ENCODE results near the gene KCNH1. TPM values are rescaled to one million over a fixed set of nuclear protein-coding genes. Genes with fewer than 3 reads are reported as not detected.

KCNH1 gene
- total and polyA plus RNA-seq, 2 experiments from 2014 or later = 0.71 to 1.8 TPM

DNA sequence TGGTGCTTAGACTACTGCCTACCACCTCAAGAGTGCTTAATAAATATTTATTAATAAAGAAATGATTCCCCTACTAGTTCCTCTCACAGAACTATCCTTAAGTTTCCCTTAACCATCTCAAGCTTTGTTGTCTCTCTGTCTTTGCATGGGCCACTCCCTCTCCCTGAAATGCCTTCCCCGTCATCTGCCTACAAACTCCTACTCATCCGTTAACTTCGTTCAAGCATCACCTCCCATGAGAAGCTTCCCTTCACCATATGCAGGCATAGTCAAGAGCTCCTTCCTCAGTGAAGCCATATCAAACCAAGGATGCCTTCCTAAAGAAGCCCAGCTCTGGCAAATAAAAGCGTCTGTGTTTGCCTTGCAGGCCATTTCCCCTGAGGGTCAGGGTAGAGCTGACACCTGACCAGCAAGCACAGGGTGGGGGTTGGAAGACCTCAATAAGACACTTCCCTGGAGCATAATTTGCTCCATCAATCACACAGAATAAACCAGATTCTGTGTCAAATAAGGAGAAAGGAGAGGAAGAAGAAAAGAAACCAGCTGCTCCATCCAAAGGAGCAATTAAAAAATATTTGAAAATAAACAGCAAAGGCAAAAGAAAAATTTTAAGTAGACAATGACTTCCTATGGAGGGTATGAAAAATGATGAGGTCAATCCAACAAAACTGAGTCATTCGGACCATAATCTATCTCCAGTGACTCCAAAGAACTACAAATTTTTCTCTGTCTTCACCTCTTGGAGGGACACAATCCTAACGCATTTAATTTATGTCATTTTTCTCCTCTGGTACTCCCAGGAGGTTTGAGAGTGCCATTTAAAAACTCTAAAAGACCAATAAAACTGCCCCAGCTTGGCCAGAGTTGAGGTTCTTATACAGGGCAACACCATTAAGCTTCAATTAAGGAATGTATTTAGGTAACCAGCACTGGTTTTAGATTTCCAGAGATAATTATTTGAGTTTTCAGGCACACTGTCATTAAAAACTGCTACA, 303.6 kb downstream of the KCNH1 start:
- no peak overlapping the region for H3K27ac ChIP-seq
- no peaks in the 10 kb centered on the region for H4K20me1 ChIP-seq (ENCODE audit: insufficient read depth)
- H2AFZ ChIP-seq = no peak overlapping the region
- no peaks in the 10 kb centered on the region for H3F3A ChIP-seq (ENCODE audit: insufficient read depth)
- no peaks in the 10 kb centered on the region for H3K27me3 ChIP-seq (replicated peaks; ENCODE audit: insufficient read depth)
- no peak overlapping the region for H3K9ac ChIP-seq
- no peak overlapping the region for H3K4me3 ChIP-seq
- no peaks in the 10 kb centered on the region for H3K4me1 ChIP-seq (ENCODE audit: insufficient read depth)
- H3K79me2 ChIP-seq (ENCODE audit: insufficient read depth) = no peaks in the 10 kb centered on the region
- no peaks in the 10 kb centered on the region for H3K9me3 ChIP-seq (ENCODE audit: low read depth)
- H3K4me2 ChIP-seq (ENCODE audit: unreplicated experiment) = no peak overlapping the region
- DNase-seq = no peak
- 37 to 39% methylated on average over 6 of the region's 6 CpGs for WGBS, 2 experiments (ENCODE audit: low coverage in 1 of 2, low lambda C conversion rate in 2 of 2, missing lambda C conversion rate in 2 of 2)
- no peaks in the 10 kb centered on the region for H3K36me3 ChIP-seq (ENCODE audit: low read depth)
- TF ChIP-seq EZH2 (IDR thresholded peaks at IDR 0.05; ENCODE audit: insufficient read depth, poor library complexity, severe bottlenecking) = no peak
- TF ChIP-seq EZH2phosphoT487 (IDR thresholded peaks at IDR 0.05; ENCODE audit: insufficient read depth, low read depth) = no peak
- in situ Hi-C loops (cut with MboI) = no loop called here
- H3K9me2 ChIP-seq (ENCODE audit: insufficient read depth) = no peaks in the 10 kb centered on the region

DNA sequence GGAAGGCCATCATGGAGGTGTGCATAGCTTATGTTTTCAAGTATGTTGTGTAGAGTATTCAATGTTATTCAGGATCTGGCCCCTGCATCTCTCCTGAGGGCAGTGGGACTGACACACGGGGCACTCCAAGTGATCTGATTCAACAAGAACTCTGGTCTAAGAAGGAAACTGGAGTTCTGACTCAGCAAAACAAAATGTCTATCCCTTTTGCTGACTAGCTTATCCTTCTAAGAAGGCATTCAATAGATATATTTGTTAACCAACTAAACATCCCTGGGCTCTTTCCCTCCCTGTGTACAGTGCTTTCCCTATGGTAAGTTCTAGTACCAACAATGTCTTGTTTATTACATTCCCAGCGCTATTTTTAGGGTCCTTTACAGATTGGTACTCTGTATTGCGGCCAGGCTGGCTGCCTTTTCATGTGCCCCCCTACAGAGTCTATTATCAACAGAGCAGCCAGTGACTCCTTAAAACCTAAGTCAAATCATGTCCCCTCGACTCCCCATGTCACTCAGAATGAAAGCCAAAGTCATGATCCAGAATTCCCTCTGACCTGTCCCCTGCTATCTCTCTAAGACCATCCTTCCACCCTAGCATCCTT, 304.9 kb downstream of the KCNH1 start:
- Histone ChIP-seq H3K9ac (no peak overlapping the region), H3K4me3 (no peak overlapping the region), H3F3A (ENCODE audit: insufficient read depth) (no peaks in the 10 kb centered on the region), H3K79me2 (ENCODE audit: insufficient read depth) (no peaks in the 10 kb centered on the region), H3K9me2 (ENCODE audit: insufficient read depth) (no peaks in the 10 kb centered on the region), H2AFZ (no peak overlapping the region), H3K27ac (no peak overlapping the region), H3K4me1 (ENCODE audit: insufficient read depth) (no peaks in the 10 kb centered on the region), H3K27me3 (replicated peaks; ENCODE audit: insufficient read depth) (no peaks in the 10 kb centered on the region), H4K20me1 (ENCODE audit: insufficient read depth) (no peaks in the 10 kb centered on the region), H3K4me2 (ENCODE audit: unreplicated experiment) (no peak overlapping the region), H3K9me3 (ENCODE audit: low read depth) (no peaks in the 10 kb centered on the region), H3K36me3 (ENCODE audit: low read depth) (no peaks in the 10 kb centered on the region)
- TF ChIP-seq EZH2phosphoT487 (IDR thresholded peaks at IDR 0.05; ENCODE audit: insufficient read depth, low read depth) (no peak), EZH2 (IDR thresholded peaks at IDR 0.05; ENCODE audit: insufficient read depth, poor library complexity, severe bottlenecking) (no peak)
- 29 to 38% methylated on average over 4 of the region's 4 CpGs for WGBS, 2 experiments (ENCODE audit: low coverage in 1 of 2, low lambda C conversion rate in 2 of 2, missing lambda C conversion rate in 2 of 2)
- in situ Hi-C loops (cut with MboI) = no loop called here
- no peak for DNase-seq

DNA sequence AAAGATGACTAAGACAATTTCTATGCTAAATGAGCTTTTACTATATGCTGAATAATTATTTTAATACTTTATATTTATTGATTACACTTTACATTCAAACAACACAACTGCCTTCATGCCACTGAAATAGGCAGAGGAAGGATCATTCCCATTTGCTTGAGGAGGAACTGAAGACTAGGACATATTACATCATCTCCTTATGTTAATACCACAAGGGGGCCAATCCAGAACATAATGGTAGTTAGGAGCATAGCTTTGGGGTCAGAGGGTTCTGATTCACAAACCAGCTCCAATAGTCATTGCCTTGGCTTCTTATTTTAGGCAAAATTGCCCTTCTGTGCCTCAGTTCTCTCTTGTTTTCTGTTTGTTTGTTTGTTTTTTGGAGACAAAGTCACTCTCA, 306.5 kb downstream of the KCNH1 start:
- TF ChIP-seq EZH2phosphoT487 (IDR thresholded peaks at IDR 0.05; ENCODE audit: insufficient read depth, low read depth) = no peak
- no peak for TF ChIP-seq EZH2 (IDR thresholded peaks at IDR 0.05; ENCODE audit: insufficient read depth, poor library complexity, severe bottlenecking)
- Histone ChIP-seq H3K4me1 (ENCODE audit: insufficient read depth) (no peaks in the 10 kb centered on the region), H3K27me3 (replicated peaks; ENCODE audit: insufficient read depth) (no peaks in the 10 kb centered on the region), H3K79me2 (ENCODE audit: insufficient read depth) (no peaks in the 10 kb centered on the region), H3K36me3 (ENCODE audit: low read depth) (no peaks in the 10 kb centered on the region), H3K27ac (no peak overlapping the region), H3K9ac (no peak overlapping the region), H3F3A (ENCODE audit: insufficient read depth) (no peaks in the 10 kb centered on the region), H3K9me2 (ENCODE audit: insufficient read depth) (no peaks in the 10 kb centered on the region), H3K4me2 (ENCODE audit: unreplicated experiment) (no peak overlapping the region), H2AFZ (no peak overlapping the region), H3K9me3 (ENCODE audit: low read depth) (no peaks in the 10 kb centered on the region), H3K4me3 (no peak overlapping the region), H4K20me1 (ENCODE audit: insufficient read depth) (no peaks in the 10 kb centered on the region)
- in situ Hi-C loops (cut with MboI) = no loop called here
- no peak for DNase-seq

DNA sequence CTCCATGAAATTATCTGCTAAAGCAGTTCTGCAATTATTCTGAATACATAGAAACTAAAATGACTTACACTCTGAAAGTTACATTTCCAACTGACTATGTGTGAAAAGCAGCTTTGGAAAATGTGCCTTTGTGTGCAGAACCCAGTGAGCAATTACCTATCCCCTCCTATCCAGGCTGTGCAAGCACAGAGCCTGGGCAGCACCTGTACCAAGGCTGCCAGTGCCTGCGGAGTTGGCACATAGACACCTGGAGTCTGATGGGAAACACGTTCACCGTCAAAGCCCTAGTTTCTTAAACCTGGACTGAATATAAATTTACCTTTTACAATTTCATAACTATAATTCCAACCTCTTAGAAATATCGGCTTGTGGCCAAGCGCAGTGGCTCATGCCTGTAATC, 307.3 kb downstream of the KCNH1 start:
- Histone ChIP-seq H3K27me3 (replicated peaks; ENCODE audit: insufficient read depth) (no peaks in the 10 kb centered on the region), H3K9me3 (ENCODE audit: low read depth) (no peaks in the 10 kb centered on the region), H3K27ac (no peak overlapping the region), H3K79me2 (ENCODE audit: insufficient read depth) (no peaks in the 10 kb centered on the region), H2AFZ (no peak overlapping the region), H3K9ac (no peak overlapping the region), H3K4me3 (no peak overlapping the region), H3K4me2 (ENCODE audit: unreplicated experiment) (no peak overlapping the region), H3K9me2 (ENCODE audit: insufficient read depth) (no peaks in the 10 kb centered on the region), H3K36me3 (ENCODE audit: low read depth) (no peaks in the 10 kb centered on the region), H4K20me1 (ENCODE audit: insufficient read depth) (no peaks in the 10 kb centered on the region), H3F3A (ENCODE audit: insufficient read depth) (no peaks in the 10 kb centered on the region), H3K4me1 (ENCODE audit: insufficient read depth) (no peaks in the 10 kb centered on the region)
- WGBS, 2 experiments (ENCODE audit: low coverage in 1 of 2, low lambda C conversion rate in 2 of 2, missing lambda C conversion rate in 2 of 2) = 52 to 57% methylated on average over 5 of the region's 5 CpGs
- TF ChIP-seq EZH2phosphoT487 (IDR thresholded peaks at IDR 0.05; ENCODE audit: insufficient read depth, low read depth) (no peak), EZH2 (IDR thresholded peaks at IDR 0.05; ENCODE audit: insufficient read depth, poor library complexity, severe bottlenecking) (no peak)
- DNase-seq = no peak
- in situ Hi-C loops (cut with MboI) = no loop called here

Data from GM23248 (cell line).